Mucosa of stomach (tissue), 1 donor: ENCODE results near the gene METRN.

Experiments
- H3K27me3 ChIP-seq: one replicate; pipeline ENCODE4 v1.7.0; 2013; ENCODE audit warnings: mild to moderate bottlenecking, low read length; ENCODE audit not compliant: control insufficient read depth, insufficient read depth
- H3K36me3 ChIP-seq: one replicate; pipeline ENCODE4 v1.7.0; 2013; ENCODE audit warnings: low read length; ENCODE audit not compliant: control insufficient read depth, insufficient read depth
- H3K4me1 ChIP-seq: one replicate; pipeline ENCODE4 v1.7.0; 2013; ENCODE audit warnings: mild to moderate bottlenecking, low read length; ENCODE audit not compliant: control insufficient read depth, insufficient read depth
- H3K4me3 ChIP-seq: one replicate; pipeline ENCODE4 v1.7.0; 2013; ENCODE audit warnings: low read length
- H3K9ac ChIP-seq: one replicate; pipeline ENCODE4 v1.7.0; 2013; ENCODE audit warnings: mild to moderate bottlenecking, low read length, moderate library complexity
- H3K9me3 ChIP-seq: one replicate; pipeline ENCODE4 v1.7.0; 2013; ENCODE audit warnings: mild to moderate bottlenecking, low read length, moderate library complexity; ENCODE audit not compliant: control insufficient read depth
- donor health status: Pancreatic carcinoma.

The METRN gene

DNA sequence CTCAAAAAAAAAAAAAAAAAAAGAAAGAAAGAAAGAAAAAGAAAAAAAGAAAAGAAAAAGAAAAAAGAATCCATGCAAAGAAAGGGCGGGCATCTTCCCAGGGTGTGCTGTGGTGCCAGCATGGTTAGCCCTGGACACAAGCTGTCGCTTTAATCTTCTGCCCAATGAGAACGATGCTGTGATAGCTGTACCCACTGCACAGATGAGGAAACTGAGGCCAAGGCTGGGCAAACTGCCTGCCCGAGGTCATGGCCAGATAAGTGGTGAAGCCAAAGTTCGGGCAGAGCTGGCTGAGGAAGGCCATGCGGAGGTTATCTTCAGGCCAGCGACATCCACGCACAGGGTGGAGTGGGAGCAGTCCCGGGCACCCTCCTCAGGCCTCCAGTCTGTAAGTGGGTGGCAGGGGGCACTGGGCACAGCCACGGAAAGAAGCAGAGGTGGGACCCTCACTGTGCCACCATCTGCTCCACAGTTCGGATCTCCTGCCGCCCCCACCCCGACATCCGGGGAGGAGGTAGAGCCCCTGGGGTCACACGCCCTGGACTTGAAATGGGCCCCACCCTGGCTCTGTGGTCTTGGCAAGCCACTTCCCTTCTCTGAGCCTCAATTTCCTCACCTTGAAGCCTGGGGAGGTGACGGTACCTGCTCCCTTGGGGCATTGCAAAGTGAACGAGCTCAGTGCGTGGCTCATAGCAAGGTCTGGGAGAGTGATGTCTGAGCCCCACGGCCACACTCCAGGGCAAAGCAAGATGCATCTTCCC lies 15.8 kb upstream of the METRN start:
- Histone ChIP-seq H3K9me3 (no peaks in the 10 kb centered on the region), H3K4me1 (peaks cover 16% of the 10 kb centered on the region), H3K4me3 (no peak overlapping the region), H3K9ac (no peak overlapping the region), H3K27me3 (peaks cover 71% of the 10 kb centered on the region), H3K36me3 (no peaks in the 10 kb centered on the region)

DNA sequence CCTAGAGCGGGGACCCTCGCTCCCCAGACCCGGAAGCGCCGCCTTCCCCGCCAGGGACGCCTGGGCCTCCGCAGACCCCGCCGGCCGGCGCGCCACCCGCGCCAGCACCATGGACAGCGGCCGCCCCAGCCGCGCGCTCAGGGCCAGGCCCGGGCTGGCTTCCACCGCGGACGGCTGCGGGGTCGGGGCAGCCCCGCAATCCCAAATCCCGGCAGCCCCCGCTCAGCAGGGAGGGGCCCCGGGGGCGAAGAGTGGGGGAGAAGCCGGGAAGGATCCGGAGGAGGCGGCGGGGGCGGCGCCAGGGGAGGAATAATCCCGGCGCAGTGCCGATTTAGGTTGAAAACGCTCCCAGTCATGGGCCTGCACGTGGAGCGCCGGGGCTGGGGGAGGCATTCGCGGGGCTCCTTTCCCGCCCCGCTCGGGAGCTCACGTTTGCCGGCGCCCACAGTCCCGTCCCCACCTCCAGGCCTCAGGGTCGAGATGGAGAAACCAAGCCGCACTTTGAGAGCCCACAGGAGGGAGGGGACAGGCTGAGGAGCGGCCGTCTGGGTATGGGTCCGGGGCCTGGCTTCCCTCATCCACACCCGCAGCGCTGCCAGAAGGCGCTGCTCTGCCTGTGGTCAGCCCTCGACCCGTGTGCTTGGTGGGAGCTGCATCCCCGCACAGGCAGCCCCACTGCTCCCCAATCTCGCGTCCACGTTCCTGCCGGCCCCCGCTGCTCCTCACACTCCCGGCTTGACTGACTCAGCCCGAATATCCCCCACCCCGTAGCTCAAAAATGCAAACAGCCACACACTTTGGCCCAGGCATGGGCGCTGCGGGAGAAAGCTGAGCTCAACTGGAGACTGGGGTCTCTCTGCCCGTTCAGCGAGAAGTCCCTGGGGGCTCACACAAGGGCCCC lies 14.0 kb upstream of the METRN start:
- Histone ChIP-seq H3K27me3 (peaks cover 65% of the 10 kb centered on the region), H3K9me3 (no peaks in the 10 kb centered on the region), H3K9ac (no peak overlapping the region), H3K4me1 (peaks cover 4% of the 10 kb centered on the region), H3K36me3 (no peaks in the 10 kb centered on the region), H3K4me3 (no peak overlapping the region)

DNA sequence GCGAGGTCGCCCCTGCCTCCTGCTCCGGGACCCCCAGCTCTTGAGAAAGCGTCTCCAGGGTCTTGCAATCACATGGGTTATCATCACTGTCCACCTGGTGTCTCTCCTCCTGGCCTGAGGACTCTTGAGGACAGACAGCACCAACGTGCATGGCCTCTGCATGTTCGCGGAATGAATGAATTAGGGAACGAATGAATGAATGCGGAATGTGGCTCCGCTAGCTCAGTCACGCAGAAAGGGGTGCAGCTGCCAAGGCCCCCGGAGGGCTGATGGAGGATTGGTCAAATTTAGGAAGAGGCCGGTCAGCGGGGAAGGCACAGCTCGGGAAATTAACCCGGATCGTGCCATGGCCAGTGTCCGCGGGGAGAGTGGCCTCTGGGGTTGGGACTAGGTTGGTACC lies 12.6 kb upstream of the METRN start:
- Histone ChIP-seq H3K36me3 (no peaks in the 10 kb centered on the region), H3K9me3 (no peaks in the 10 kb centered on the region), H3K4me3 (no peak overlapping the region), H3K9ac (no peak overlapping the region), H3K27me3 (peaks cover 75% of the 10 kb centered on the region), H3K4me1 (peaks cover 4% of the 10 kb centered on the region)

DNA sequence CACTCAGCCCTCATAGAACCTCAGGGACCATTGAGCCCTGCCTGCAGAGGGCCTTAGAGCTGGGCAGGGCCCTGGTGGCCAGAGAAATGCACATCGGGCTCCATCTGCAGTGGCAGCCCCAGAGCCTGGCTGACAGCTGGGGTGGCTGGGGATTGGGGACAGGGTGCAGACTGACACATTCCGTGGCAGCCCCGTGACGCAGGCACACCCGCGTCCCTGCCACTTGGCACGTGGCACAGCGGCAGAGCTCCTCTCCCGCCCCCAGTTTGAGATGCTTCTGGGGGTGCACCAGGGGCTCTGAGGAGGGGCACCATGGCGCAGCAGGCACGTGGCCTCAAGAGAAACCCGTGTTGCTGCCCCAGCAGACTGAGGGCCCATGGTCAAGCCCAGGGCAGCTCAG lies 11.5 kb upstream of the METRN start:
- Histone ChIP-seq H3K9ac (no peak overlapping the region), H3K36me3 (no peaks in the 10 kb centered on the region), H3K27me3 (peaks cover 84% of the 10 kb centered on the region), H3K4me3 (no peak overlapping the region), H3K9me3 (no peaks in the 10 kb centered on the region), H3K4me1 (peaks cover 4% of the 10 kb centered on the region)

DNA sequence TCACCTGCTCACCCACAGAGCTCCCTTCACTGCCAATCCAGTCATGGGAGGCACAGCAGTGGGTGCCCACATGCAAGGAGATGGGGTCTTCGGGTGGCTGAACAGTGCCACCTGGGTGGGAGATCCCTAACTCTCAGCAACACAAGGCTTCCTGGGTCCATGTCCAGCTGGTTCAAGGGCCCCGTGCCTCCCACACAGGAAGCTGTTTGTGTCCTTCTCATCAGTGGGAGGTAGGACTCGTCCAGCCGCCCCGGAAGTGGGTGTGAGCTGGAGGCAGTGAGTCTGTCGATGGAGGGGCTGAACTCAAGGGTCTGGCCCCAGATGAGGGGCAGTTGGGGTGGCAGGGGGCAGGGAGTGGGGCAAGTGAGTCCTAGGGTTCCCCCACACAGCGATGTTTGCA lies 10.9 kb upstream of the METRN start:
- Histone ChIP-seq H3K9me3 (no peaks in the 10 kb centered on the region), H3K27me3 (peaks cover 89% of the 10 kb centered on the region), H3K4me1 (peaks cover 4% of the 10 kb centered on the region), H3K9ac (no peak overlapping the region), H3K4me3 (no peak overlapping the region), H3K36me3 (no peaks in the 10 kb centered on the region)

DNA sequence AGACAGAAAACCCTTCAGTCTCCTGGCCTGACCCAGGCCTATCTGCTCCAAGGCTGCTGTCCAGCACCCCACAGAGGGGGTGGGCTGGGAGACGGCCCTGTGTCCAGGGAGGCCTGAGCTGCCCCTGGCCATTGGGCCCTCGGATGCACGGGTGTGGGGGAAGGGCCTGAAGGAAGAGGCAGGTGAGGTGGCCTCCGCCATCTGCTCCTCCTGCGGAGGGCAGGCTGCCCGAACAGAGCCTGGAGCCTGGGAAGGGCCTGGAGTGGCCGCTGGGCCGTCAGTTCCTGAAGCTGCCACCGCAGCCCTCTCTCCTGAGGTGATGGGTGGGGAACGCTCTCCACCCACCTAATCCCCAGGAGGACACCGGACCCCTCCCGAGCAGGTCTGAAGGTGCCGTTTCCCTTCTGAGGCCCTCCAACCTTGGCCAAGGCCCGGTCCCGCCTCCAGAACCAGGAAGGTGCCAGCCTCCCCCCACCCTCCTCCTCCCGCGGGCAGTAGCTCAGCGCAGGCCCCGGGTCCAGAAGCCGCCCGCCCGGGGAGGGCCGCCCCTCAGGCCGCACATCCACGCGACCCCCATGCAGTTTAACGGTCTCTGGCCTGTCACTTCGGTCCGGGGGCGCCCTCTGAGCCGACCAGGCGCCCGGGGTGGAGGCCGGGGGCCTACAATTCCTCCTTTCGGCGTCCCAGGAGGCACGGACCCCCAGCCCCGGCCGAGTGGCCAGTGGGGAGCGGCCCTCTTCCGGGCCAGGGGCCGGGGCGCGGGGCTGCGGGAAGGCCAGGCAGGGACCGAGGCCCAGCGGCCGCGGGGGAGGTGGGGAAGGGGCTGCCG lies 10.2 kb upstream of the METRN start:
- no peak overlapping the region for H3K9ac ChIP-seq
- H3K4me3 ChIP-seq = no peak overlapping the region
- no peaks in the 10 kb centered on the region for H3K9me3 ChIP-seq
- peaks cover 4% of the 10 kb centered on the region for H3K4me1 ChIP-seq
- peaks cover 89% of the 10 kb centered on the region for H3K27me3 ChIP-seq
- no peaks in the 10 kb centered on the region for H3K36me3 ChIP-seq

DNA sequence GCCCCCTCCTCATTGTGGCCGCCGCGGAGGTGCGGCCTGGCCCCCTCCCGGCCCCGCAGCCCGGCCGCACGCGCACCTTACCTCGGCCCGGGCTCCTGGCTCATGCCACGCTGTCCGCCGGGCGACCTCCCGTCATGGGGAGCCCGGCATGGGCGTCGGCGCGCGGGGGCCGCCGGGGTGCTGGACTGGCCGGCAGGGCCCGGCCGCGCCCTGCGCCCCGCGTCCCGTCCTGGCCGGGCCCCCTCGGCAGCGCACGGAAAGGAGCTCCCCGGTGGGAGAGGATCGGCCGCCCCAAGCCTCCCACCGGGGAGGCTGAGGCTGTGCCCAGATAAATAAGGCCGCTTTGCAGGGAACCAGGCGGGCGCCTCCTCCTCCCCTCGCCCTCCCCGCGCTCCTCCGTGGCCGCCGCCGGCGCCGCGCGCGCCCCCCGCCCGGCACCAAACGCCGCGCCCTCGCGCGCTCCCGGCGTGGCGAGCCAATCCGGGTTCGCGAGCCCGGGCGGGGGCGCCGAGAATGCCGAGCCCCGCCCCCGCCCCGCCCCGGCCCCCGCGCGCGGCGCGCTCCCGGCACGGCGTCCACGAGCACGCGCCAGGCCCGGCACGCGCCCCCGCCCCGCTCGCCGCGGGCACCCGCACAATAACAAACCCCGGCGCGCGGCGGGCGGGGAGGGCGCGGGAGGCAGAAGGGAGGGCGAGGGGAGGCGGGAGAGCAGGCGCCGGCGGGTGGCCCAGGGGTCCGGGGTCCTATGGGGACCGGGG lies 9.3 kb upstream of the METRN start, which contains the start of gene FBXL16:
Gene FBXL16 (minus strand): TSS at position 371 of the 758 bp plus-strand sequence. CDS start 8,396 bp downstream, outside the sequence.
- no peak within 1 kb of the TSS for H3K9ac ChIP-seq
- H3K27me3 ChIP-seq = peaks cover 89% of the 10 kb centered on the region
- H3K36me3 ChIP-seq = no peaks in the 10 kb centered on the region
- no peak within 1 kb of the TSS for H3K4me3 ChIP-seq
- H3K9me3 ChIP-seq = no peaks in the 10 kb centered on the region
- peaks cover 4% of the 10 kb centered on the region for H3K4me1 ChIP-seq

DNA sequence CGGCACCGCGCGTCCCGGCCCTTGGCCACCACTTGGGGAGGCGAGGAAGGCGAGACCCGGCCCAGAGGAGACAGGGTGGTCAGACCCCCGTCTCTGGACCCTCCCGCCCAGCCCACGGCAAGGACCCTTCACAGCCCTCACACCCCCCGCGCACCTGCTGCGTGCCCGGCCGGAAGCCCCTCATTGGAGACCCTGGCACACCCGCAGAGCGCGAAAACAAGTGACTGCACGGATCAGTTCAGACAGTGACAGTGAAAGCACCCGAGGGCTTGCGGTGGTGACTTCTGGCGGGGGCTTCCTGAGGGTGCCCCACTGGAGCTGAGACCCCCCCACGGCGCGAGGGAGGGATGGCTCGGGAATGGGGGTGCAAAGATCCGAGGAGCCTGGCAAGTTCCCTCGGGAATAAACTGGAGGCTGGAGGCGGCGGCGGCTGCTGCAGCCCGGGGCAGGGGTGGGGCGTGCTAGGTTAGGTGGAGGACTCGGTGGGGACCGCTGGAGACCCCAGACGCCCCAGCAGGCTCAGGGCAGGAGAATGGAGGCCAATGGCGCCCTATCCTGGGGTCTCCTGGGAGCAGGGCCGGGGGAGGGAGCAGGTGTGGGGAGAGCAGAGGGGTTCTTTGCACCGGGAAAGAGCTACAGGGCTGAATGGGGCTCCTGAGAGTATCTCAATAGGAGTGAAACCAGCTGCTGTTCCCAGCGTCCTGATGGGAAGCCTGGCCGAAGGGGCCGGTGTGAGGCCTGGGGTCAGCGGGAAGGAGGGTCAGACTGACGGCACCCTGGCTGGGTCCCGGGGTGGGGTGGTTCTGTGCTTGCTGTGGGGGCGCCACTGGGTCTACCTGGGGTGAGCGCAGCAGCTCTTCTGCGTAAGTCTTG lies 8.5 kb upstream of the METRN start:
- no peak overlapping the region for H3K9ac ChIP-seq
- no peak overlapping the region for H3K4me3 ChIP-seq
- no peaks in the 10 kb centered on the region for H3K36me3 ChIP-seq
- H3K27me3 ChIP-seq = peaks cover 89% of the 10 kb centered on the region
- H3K4me1 ChIP-seq = peaks cover 4% of the 10 kb centered on the region
- H3K9me3 ChIP-seq = no peaks in the 10 kb centered on the region

DNA sequence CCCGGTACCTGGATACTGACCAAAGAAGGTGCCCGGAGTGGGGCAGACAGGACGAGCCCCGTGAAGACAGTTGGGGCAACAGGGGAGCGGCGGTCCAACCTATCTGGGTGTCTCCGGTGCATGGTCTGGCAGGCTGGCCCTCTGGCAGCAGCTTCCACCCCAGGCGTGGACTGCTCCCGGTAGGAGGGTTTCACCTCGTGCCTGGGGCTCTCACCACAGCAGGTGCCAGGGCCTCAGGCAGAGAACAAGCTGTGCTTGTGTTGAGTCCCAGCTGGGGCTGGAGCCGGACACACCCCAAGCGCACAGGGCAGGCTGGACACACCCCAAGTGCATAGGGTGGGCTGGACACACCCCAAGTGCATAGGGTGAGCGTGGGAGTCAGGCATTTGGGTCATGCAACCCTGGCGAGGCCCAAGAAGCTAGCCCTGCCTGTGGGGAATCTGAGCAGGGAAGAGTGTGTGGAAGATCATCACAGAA lies 7.8 kb upstream of the METRN start:
- Histone ChIP-seq H3K4me1 (peaks cover 4% of the 10 kb centered on the region), H3K27me3 (peaks cover 84% of the 10 kb centered on the region), H3K9ac (no peak overlapping the region), H3K36me3 (no peaks in the 10 kb centered on the region), H3K9me3 (no peaks in the 10 kb centered on the region), H3K4me3 (no peak overlapping the region)

DNA sequence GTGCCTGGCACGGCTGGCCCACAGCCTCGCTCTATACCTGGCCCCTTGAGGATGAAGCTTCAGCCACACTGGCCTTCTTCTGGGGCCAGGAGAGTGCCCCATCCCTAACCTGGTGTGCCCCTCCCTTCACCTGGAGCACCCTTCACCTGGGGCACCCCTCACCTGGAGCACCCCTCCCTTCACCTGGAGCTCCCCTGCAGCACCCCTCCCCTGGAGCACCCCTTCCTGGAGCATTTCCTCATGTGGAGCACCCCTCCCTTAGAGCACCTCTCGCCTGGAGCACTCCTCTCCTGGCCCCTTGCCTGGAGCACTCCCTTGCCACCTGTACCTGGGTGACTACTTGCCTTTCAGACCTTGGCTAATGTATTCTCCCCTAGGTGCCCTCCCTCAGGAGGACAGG lies 6.9 kb upstream of the METRN start:
- H3K9ac ChIP-seq = no peak overlapping the region
- peaks cover 4% of the 10 kb centered on the region for H3K4me1 ChIP-seq
- H3K27me3 ChIP-seq = peaks cover 75% of the 10 kb centered on the region
- H3K36me3 ChIP-seq = no peaks in the 10 kb centered on the region
- H3K9me3 ChIP-seq = no peaks in the 10 kb centered on the region
- H3K4me3 ChIP-seq = no peak overlapping the region
